Ovary (tissue), 3 donors: ENCODE measurements around the gene F12.

Source experiments
- CTCF ChIP-seq, 3 donors: fragments of 450-650 bp in 2 of 3; fragments of 200-600 bp in 1 of 3; IDR thresholded peaks; one replicate each; pipeline versions ENCODE4 v1.5.1 to v1.8.0; 2016 to 2022; ENCODE audit warnings: antibody characterized with exemption in 3 of 3, mild to moderate bottlenecking in 1 of 3
- EP300 ChIP-seq: sonication (generic); formaldehyde crosslinking; IDR thresholded peaks from one replicate; pipeline ENCODE4 v1.6.1; 2017; ENCODE audit warnings: antibody characterized with exemption
- POLR2A ChIP-seq: fragments of 450-650 bp; IDR thresholded peaks from one replicate; pipeline ENCODE4 v1.6.1; 2017; ENCODE audit warnings: antibody characterized with exemption, mild to moderate bottlenecking, moderate library complexity
- donor health status: DM: no; HTN: no; CAD: no.

GRCh38 chr5:177404641-177405179 lies 4.7 kb downstream of the F12 start:
- no peak for TF ChIP-seq CTCF (IDR thresholded peaks at IDR 0.05)
- no peak for TF ChIP-seq EP300
- no peak for TF ChIP-seq POLR2A
